NCI-H2107 treated with DMSO at 0.1 percent for 48 hours (cell line): ENCODE measurements around the gene SORCS2.

ENCODE experiments used
- DNase-seq: peaks from one replicate; lab custom pipeline; 2025; ENCODE audit not compliant: unreplicated experiment; lab: John Stamatoyannopoulos, UW

SORCS2 gene

DNA sequence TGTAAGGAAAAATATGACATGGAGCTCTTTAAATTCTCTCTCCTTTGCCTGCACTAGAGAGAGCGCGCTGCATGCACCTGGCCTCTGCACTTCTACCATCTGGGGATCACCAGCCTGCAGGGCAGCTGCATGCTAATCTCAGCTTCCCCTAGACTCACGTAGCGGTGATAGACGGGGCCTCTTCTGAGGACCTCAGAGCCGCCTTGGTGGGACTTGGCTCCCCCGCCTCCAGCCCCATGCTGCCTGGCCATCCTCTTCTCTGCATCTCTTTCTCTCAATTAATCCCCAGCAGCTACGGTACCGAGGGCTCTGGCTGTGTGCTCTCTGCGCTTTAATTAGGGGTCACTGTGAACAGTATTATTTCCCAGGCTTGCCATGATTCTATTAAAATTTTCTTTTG lies 295.2 kb downstream of the SORCS2 start:
- peak; percentile 24 for DNase-seq

- no peak for DNase-seq
Observed at GRCh38 chr4:7487998-7488671, 295.8 kb downstream of the SORCS2 start.

DNA sequence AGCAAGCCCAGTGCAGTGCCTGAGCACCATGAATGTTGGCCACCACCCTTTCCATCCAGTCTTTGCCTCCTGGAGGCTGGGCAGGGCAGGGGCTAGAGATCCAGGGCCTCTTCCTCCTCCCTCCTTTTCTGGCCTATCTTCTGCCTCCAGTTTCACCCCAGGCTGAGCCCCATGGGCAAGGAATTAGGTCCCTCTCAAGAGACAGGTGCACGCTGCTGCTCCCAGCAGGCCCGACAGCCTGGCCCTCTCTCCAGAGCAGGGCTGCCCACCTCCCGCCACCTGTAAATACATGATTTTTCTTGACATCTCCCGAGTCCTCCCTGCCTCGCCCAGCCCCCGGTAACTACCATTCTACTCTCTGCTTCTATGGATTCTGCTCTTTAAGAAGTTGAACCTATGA lies 299.6 kb downstream of the SORCS2 start:
- no peak for DNase-seq

DNA sequence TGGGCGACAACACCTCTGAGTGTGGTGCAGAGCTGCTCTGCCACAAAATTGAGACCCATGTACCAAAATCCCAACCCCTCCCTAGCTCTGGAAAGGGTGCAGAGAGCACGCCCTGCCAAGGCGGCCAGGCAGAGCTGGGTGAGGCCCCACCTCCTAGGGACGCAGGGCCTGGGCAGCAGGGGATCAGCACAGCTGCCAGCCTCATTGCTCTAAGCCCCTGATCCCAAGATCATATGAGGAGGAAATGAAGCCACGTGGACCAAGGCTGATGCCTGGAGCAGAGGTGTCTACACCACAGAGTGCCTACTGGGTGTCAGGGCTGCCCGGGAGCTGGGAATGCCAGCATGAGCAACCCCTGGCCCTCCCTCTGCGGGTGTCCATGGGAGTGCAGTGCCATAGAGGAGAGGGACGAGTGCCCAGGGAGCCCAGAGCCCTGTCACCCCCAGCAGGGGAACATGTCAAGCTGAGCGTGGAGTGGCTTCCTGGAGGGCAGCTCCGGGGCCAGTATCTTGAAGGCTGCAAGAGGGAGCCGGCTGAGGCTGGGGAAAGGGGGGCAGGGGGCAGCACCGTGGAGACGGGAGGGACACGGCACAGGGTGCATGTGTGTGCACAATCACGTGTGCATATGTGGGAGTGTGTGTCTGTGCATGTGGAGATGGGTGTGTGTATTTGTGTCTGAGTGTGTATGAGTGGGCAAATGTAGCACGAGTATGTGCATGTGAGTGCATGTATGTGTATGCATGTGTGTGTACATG lies 306.3 kb downstream of the SORCS2 start:
- DNase-seq = no peak

DNA sequence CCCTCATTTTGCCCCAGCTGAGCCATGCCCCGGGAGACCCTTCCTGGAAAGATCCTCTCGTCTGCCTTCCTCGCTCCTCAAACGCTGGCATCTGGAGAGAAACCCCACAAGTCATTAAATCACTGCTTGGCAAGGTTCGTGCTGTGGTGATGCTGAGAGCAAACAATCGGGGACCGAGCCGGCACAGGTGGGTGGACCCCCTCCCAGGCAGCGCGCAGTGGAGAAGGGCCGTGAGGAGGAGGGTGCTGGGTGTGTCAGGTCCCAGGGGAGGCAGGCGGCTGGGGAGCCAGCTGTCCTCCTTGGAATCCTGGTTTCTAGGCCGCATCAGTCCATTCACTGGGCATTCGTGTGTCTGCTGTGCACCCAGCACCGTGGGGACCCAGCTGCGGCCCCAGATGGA lies 307.3 kb downstream of the SORCS2 start:
- peak; percentile 10 for DNase-seq

- no peak for DNase-seq
Observed at GRCh38 chr4:7500404-7500803, 308.1 kb downstream of the SORCS2 start.

- DNase-seq = no peak
Observed at GRCh38 chr4:7501314-7501713, 309.0 kb downstream of the SORCS2 start.

DNA sequence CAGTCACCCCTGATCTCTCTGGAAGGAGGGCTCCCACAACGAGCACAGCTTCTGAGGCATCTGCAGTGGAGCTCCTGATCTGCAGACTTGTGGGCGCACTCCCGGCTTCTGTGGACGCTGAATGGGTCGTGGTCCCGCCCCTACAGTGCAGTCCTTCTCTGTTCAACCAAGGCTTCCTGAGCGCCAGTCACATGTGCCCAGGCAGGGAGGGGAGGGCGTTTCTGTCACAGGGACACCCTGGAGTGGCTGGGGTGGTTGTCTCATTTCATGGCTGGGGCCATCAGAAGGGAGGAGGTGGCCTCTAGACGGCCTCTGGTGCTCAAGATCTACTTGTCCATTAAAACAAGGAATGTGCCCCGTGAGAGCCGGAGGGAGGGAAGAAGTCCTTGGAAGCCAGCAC lies 309.5 kb downstream of the SORCS2 start:
- DNase-seq = no peak

DNA sequence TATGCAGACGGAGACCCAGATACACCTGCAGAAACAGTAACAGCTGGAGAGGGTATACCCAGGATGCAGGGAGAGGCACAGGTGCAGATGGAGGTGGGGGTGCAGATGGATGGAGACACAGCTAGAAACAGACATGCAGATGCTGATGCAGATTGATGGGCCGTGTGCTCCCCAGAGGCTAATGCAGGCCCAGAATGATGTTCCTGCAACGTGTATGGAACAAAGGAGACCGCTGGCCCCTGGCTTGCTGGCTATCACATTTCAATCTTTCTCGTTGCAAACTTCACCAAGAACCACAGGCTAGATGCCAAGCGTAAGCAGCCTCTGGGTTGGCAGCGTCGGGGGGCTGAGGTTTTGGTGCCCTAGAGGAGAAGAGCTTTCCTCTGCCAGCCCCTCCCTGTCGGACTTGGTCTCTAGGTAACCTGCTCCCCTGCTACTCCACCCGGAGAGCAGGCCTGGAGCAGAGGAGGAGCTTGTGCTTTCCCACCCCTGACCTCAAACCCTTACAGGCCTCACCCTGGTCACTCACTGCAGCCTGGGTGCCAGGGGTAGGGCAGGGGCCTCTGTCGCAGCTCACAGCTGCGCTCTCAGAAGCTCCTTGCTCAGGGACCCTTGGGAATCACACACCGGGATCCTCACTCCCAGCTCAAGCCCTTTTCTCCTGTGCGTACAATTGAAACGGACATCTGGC lies 311.4 kb downstream of the SORCS2 start:
- DNase-seq = no peak

DNA sequence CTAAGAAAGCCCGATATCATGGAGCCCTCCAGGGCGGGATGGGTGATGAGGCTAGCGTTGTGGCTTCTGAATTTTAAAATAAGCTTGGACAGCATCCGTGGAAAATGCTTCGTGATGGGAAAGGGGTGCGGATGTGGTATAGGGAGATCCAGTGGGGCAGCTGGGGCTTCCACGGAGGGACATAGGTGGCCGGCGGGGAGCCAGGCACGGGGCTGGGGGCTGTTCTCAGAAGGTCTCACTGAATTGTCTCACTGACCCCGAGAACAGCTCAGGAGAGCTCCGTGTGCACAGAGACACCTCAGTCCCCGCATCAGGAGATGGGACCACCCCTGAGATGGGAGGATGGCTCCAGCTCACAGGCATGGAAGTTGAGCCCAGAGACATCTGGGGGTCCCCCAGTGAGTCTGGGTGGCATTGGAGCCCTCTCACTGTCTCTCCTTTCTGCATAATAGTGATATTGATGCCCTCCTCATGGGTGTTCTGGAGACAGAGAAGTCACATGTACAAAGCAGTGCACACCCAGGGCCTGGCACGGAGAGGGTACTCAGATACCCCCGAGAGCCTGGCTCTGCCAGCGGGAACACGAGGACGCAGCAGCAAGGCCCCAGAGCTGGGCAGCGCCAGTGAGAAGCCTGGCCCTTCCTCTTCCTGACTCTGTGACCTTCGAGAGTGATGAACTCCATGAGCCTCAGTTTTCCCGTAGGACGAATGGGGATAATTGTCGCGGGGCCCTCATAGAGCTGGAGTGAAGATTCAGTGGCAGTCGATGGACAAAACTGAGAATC lies 313.0 kb downstream of the SORCS2 start:
- DNase-seq = no peak

DNA sequence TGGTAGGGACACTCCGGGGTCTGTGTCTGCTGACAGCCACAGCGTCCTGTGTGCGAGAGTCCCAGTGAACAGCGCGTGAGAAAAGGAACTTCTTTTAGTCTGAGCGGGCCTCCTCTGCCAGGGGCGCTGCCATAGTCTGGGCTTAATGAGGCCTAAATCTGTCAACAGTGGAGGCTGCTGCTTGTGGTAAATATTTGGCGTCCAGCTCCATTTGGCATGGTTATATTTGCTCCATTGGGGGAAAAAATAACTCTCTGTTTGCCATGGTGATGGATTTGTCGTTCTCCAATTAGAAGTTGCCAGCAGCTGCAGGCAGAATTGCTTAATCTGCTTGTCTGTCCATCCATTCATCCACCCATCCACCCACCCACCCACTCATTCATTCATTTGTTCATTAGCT lies 313.8 kb downstream of the SORCS2 start:
- no peak for DNase-seq

DNA sequence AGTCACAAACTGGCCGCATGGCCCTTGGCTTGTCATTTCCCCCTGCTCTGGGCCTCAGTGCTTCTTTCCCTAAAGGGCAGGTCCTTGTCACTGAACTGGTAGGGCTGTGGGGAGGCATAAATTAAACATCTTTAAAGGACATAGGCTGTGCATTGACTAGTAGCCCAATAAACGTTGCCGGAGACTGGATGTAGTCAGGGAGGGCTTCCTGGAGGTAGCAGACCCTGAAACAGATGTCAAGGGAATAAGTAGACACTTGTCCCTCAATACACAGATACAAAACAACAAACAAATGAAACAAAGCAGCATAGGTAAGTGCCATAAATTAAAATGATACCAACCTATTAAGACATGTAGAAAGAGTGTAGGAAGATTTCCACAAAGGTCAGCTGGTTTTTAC lies 314.2 kb downstream of the SORCS2 start:
- DNase-seq = no peak

DNA sequence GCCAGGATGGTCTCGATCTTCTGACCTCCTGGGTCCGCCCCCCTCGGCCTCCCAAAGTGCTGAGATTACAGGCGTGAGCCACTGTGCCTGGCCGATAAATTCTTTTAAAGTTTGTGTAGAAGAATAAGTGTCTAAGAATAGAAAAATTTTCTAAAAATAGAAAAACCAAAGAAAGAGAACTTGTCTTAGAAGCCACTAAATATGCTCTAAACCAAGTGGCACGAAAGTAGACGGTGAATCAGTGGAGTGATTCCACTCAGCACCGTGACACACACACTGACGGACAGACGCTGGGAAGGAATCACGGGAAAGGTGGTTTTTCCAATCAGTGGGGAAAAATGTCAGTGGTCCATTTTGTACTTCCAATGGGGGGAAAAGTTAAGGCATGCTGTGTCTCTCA lies 315.0 kb downstream of the SORCS2 start:
- DNase-seq = no peak

DNA sequence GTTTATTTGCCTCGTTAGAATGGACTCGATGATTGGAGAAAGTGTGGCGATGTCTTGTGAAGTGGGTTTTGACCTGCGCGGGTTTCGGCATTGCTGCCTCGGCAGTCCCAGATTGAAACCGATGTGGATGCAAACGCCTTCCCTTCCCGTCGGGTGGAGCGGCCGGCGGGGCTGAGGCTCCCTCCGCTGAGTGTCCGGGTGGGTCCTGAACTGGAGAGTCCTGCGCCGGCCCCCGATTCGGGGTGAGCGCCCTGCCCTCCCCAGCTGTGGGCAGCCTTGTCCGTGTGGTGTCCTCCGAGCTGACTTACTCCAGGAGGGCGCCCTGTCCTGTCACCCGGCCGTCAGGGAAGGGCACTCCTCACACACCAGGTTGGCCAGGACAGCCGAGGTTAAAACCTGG lies 317.7 kb downstream of the SORCS2 start:
- no peak for DNase-seq

GRCh38 chr4:7510538-7510937 lies 318.2 kb downstream of the SORCS2 start:
- DNase-seq = no peak

DNA sequence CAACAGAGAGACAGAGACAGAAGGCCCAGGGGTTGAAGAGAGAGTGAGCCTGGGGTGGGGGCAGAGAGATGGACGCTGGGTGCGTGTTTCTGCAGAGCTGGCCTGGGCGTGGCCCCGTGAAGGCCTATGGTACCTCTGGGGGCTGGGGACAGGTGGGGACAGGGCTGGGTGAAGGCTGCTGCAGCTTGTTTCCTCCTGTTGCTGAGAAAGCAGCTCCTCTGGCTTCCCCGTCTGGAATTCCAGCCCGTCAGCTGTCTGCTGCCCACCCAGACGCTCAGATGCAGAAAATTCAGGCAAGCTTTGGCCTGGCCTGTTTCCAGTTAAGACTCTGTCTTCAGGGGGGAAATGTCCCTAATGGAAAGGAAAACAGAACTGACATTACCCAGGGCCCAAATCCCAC lies 319.2 kb downstream of the SORCS2 start:
- DNase-seq = no peak

GRCh38 chr4:7512428-7512827 lies 320.1 kb downstream of the SORCS2 start:
- DNase-seq = no peak

DNA sequence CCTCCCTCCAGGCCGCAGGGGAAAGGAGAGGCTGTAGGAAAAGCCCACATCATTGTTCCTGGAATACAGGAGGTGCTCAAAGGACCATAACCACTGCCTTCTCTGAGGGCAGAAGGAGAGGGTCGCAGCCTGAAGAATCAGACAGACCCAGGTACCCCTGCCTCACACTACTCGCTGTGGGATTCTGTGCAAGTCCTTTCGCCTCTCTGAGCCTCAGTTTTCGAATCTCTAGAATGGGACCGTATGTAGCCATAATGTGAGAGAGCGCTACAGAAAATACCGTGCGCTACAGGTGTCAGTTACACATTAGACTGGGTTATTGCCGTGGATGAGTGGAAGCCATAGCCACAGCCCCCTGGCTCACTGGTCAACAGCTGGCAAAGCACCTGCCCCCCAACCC lies 320.6 kb downstream of the SORCS2 start:
- DNase-seq = no peak

DNA sequence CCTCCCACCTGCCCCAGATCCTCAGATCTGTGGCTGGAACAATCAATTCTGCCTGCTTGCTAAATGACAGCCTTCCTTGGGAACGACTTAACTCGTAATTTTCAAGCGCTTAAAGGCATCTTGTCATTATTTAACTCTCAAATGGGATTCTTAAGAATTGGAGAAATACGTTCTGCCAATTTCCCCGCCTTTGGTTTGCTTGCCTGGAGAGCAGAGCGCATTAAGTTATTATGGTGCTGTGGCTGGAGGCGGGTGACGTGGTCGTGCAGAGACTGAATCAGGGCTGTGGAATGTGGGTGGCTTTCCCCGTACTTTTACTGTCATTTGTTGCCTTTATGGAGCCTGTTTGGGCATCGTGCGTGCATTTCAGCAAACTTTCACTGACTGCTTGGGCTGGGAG lies 321.3 kb downstream of the SORCS2 start:
- no peak for DNase-seq

DNA sequence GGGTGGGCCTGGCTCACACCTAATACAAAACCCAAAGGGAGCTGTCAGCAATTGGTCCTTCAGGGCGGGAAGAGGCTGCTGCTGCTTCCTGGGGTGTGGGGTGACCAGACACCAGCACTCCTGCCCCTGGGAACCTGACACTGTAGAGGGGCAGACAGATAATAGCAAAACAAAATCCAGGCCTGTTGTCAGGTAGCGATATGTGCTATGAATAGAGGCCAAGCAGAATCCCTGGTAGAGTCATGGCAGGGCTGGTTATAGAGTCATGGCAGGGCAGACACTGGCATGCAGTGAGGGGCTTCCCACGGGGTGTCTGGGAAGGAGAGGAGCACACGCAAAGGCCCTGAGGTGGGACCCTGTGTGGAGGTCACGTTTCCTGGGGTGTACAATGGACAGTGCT lies 321.9 kb downstream of the SORCS2 start:
- no peak for DNase-seq

- DNase-seq = no peak
Observed at GRCh38 chr4:7514789-7515188, 322.5 kb downstream of the SORCS2 start.
